SK-N-SH (cell line): Measurements from ENCODE around the gene HAUS8. TPM values are rescaled to one million over a fixed set of nuclear protein-coding genes. Genes with fewer than 3 reads are reported as not detected.

Experiments used
- CTCF ChIA-PET: fragments of 300-600, 350-600 bp; formaldehyde crosslinking; extraction: SDS; loops from one replicate; lab custom pipeline; 2021; lab: Yijun Ruan, JAX
- POLR2A ChIA-PET: fragments of 350-600 bp; sonication (Branson Sonifier 250); formaldehyde crosslinking; extraction: SDS; loops from one replicate; lab custom pipeline; 2020; ENCODE audit warnings: antibody characterized with exemption, inconsistent platforms; lab: Yijun Ruan, JAX
- DNase-seq: peaks from one replicate; pipeline ENCODE4 v3.0.0; 2012
- H2AFZ ChIP-seq: fragments of 200-600 bp; sonication (generic); 2 replicates; pipeline ENCODE4 v1.8.1; 2016; ENCODE audit warnings: antibody characterized with exemption, mild to moderate bottlenecking, low read depth
- H3F3A ChIP-seq: fragments of 200-600 bp; sonication (generic); replicated peaks from 2 replicates; pipeline ENCODE3; 2016; ENCODE audit warnings: antibody characterized with exemption, mild to moderate bottlenecking; ENCODE audit not compliant: insufficient read depth
- H3K27ac ChIP-seq, 2 experiments: fragments of 200-500 bp in 1 of 2; fragments of 200-600 bp in 1 of 2; sonication (Bioruptor generic) in 1 of 2; sonication (generic), shearing (Covaris generic) in 1 of 2; 2 replicates each; pipeline versions ENCODE4 v1.5.1 to v1.6.1; 2014 to 2016; ENCODE audit warnings: low read depth in 2 of 2, inconsistent platforms in 1 of 2, low read length in 1 of 2, mild to moderate bottlenecking in 1 of 2, mixed read lengths in 1 of 2
- H3K27me3 ChIP-seq: fragments of 200-600 bp; sonication (generic), shearing (Covaris generic); 2 replicates; pipeline ENCODE4 v1.6.1; 2016; ENCODE audit warnings: mixed run types; ENCODE audit not compliant: insufficient read depth
- H3K36me3 ChIP-seq, 2 experiments: fragments of 200-500 bp in 1 of 2; fragments of 200-600 bp in 1 of 2; sonication (Bioruptor generic) in 1 of 2; sonication (generic) in 1 of 2; replicated peaks in 1 of 2; 2 replicates each; pipeline versions ENCODE3 to v1.5.1; 2014 to 2016; ENCODE audit warnings: low read length in 1 of 2, mild to moderate bottlenecking in 1 of 2; ENCODE audit not compliant: insufficient read depth in 2 of 2, control insufficient read depth in 1 of 2
- H3K4me1 ChIP-seq, 2 experiments: fragments of 200-500 bp in 1 of 2; fragments of 200-600 bp in 1 of 2; sonication (Bioruptor generic) in 1 of 2; sonication (generic), shearing (Covaris generic) in 1 of 2; 2 replicates each; pipeline versions ENCODE4 v1.5.1 to v1.6.1; 2014 to 2016; ENCODE audit warnings: low read depth in 1 of 2, low read length in 1 of 2, mixed run types in 1 of 2; ENCODE audit not compliant: insufficient read depth in 2 of 2, control insufficient read depth in 1 of 2
- H3K4me2 ChIP-seq: fragments of 200-600 bp; sonication (generic), shearing (Covaris generic); 2 replicates; pipeline ENCODE4 v1.6.1; 2017; ENCODE audit warnings: mixed run types
- H3K4me3 ChIP-seq, 2 experiments: fragments of 200-500 bp in 1 of 2; fragments of 200-600 bp in 1 of 2; sonication (Bioruptor generic) in 1 of 2; sonication (generic), shearing (Covaris generic) in 1 of 2; 2 replicates each; pipeline versions ENCODE4 v1.5.1 to v1.8.1; 2014 to 2016; ENCODE audit warnings: low read depth in 2 of 2, inconsistent platforms in 1 of 2, low read length in 1 of 2, mild to moderate bottlenecking in 1 of 2, mixed read lengths in 1 of 2, moderate library complexity in 1 of 2
- H3K79me2 ChIP-seq: fragments of 200-600 bp; sonication (generic); 2 replicates; pipeline ENCODE4 v1.8.1; 2017; ENCODE audit warnings: mild to moderate bottlenecking; ENCODE audit not compliant: insufficient read depth
- H3K9ac ChIP-seq: fragments of 200-600 bp; sonication (generic); 2 replicates; pipeline ENCODE4 v1.6.1; 2017; ENCODE audit warnings: mixed run types
- H3K9me2 ChIP-seq: fragments of 200-600 bp; sonication (generic); 2 replicates; pipeline ENCODE4 v1.6.1; 2017; ENCODE audit warnings: mixed run types
- H3K9me3 ChIP-seq: fragments of 200-600 bp; sonication (generic); 2 replicates; pipeline ENCODE4 v1.6.1; 2017; ENCODE audit warnings: mixed run types, mild to moderate bottlenecking, moderate library complexity
- H4K20me1 ChIP-seq: fragments of 200-600 bp; sonication (generic); 2 replicates; pipeline ENCODE4 v1.6.1; 2017; ENCODE audit warnings: mild to moderate bottlenecking, mixed run types; ENCODE audit not compliant: insufficient read depth
- CTCF ChIP-seq: fragments of 200-600 bp; sonication (generic); IDR thresholded peaks from 2 replicates; pipeline ENCODE4 v1.6.1; 2017; ENCODE audit warnings: antibody characterized with exemption, mild to moderate bottlenecking, moderate library complexity
- ELF1 ChIP-seq: IDR thresholded peaks from 2 replicates; pipeline ENCODE4 v1.4.0; 2012
- EZH2phosphoT487 ChIP-seq: fragments of 200-600 bp; sonication (generic); IDR thresholded peaks from 2 replicates; pipeline ENCODE4 v1.6.1; 2017; ENCODE audit warnings: low read depth, mixed run types, mild to moderate bottlenecking, antibody characterized with exemption, moderate library complexity, borderline replicate concordance
- FOSL2 ChIP-seq: IDR thresholded peaks from 2 replicates; pipeline ENCODE4 v1.4.0; 2012; ENCODE audit warnings: low read depth, mild to moderate bottlenecking, moderate library complexity, borderline replicate concordance
- FOXJ3 ChIP-seq: sonication (generic); formaldehyde crosslinking; IDR thresholded peaks from 2 replicates; pipeline ENCODE4 v1.5.1; 2020; ENCODE audit warnings: mild to moderate bottlenecking, missing genetic modification reagents
- JUND ChIP-seq: IDR thresholded peaks from 2 replicates; pipeline ENCODE4 v1.4.0; 2012
- MEF2A ChIP-seq: IDR thresholded peaks from 2 replicates; pipeline ENCODE4 v1.4.0; 2012; ENCODE audit warnings: low read depth, borderline replicate concordance
- NFIC ChIP-seq: IDR thresholded peaks from 2 replicates; pipeline ENCODE4 v1.4.0; 2012; ENCODE audit warnings: borderline replicate concordance
- POLR2AphosphoS5 ChIP-seq: IDR thresholded peaks from 2 replicates; pipeline ENCODE4 v1.6.1; 2012; ENCODE audit warnings: low read depth, low read length
- RAD21 ChIP-seq: IDR thresholded peaks from 2 replicates; pipeline ENCODE4 v1.6.1; 2012; ENCODE audit warnings: mild to moderate bottlenecking, low read length
- REST ChIP-seq: IDR thresholded peaks from 2 replicates; pipeline ENCODE4 v1.6.1; 2012; ENCODE audit warnings: mild to moderate bottlenecking, low read depth, low read length, moderate library complexity
- RFX5 ChIP-seq: IDR thresholded peaks from 2 replicates; pipeline ENCODE4 v1.6.1; 2012; ENCODE audit warnings: mild to moderate bottlenecking, improper control_type of control experiment, low read length
- RXRA ChIP-seq: IDR thresholded peaks from 2 replicates; pipeline ENCODE4 v1.4.0; 2012; ENCODE audit warnings: low read depth, mild to moderate bottlenecking, borderline replicate concordance
- SIN3A ChIP-seq: IDR thresholded peaks from 2 replicates; pipeline ENCODE4 v1.6.1; 2012; ENCODE audit warnings: low read depth, mild to moderate bottlenecking, low read length, moderate library complexity, borderline replicate concordance
- TEAD4 ChIP-seq: IDR thresholded peaks from 2 replicates; pipeline ENCODE4 v1.4.0; 2012; ENCODE audit warnings: mild to moderate bottlenecking, borderline replicate concordance; ENCODE audit not compliant: insufficient read depth
- USF1 ChIP-seq: IDR thresholded peaks from 2 replicates; pipeline ENCODE4 v1.4.0; 2012; ENCODE audit warnings: low read depth, borderline replicate concordance
- USF2 ChIP-seq: fragments of 150-350 bp; IDR thresholded peaks from 2 replicates; pipeline ENCODE4 v1.6.1; 2017; ENCODE audit warnings: antibody characterized with exemption, low read length, low read depth, borderline replicate concordance
- YY1 ChIP-seq: IDR thresholded peaks from 2 replicates; pipeline ENCODE4 v1.4.0; 2012; ENCODE audit warnings: low read depth, mild to moderate bottlenecking
- ZBTB33 ChIP-seq: IDR thresholded peaks from 2 replicates; pipeline ENCODE4 v1.4.0; 2012; ENCODE audit warnings: low read depth, borderline replicate concordance
- WGBS: methylation state at CpG from one replicate; pipeline ENCODE4 v1.1.6; 2017; ENCODE audit warnings: low lambda C conversion rate; 5-methylcytosine and 5-hydroxymethylcytosine counted together
- polyA plus RNA-seq, 3 experiments: library from polyadenylated mRNA; depleted of rRNA; stranded (reverse); fragments of >200 nt; gene quantifications; 2 replicates each; pipeline ENCODE4 v1.2.3, GENCODE V29; 2012

HAUS8 gene
- polyA plus RNA-seq, 1 of the 3 experiments (the other 2 are of a cell fraction) = 9.6 TPM

GRCh38 chr19:17104679-17105078 is 29.4 kb upstream of the HAUS8 start:
- DNase-seq = no peak
- H3K4me3 ChIP-seq = no peak overlapping the region
- WGBS = 91% methylated on average over 7 of the region's 7 CpGs
- peaks cover 10% of the 10 kb centered on the region; the same call in 1 of the 2 replicates for H4K20me1 ChIP-seq
- no peak overlapping the region for H3K27ac ChIP-seq
- no peaks in the 10 kb centered on the region for H3K27me3 ChIP-seq
- no peak overlapping the region for H3K9ac ChIP-seq
- H3K4me2 ChIP-seq = no peak overlapping the region
- POLR2A ChIA-PET = interaction anchor here (0.6 kb wide), 1 partner anchor 17 kb away, joined by 7 read pairs; no protein-coding TSS in a partner anchor
- no peaks in the 10 kb centered on the region for H3K9me2 ChIP-seq
- no peak for TF ChIP-seq TEAD4
- no peak for TF ChIP-seq USF2
- no peak for TF ChIP-seq USF1
- no peak for TF ChIP-seq RAD21
- TF ChIP-seq FOSL2 = no peak
- TF ChIP-seq ELF1 = no peak
- no peak for TF ChIP-seq MEF2A
- TF ChIP-seq JUND = no peak
- no peak for TF ChIP-seq POLR2AphosphoS5
- no peak for TF ChIP-seq FOXJ3
- TF ChIP-seq SIN3A = no peak
- TF ChIP-seq YY1 = no peak
- no peak for TF ChIP-seq RFX5
- no peak for TF ChIP-seq EZH2phosphoT487
- TF ChIP-seq REST = no peak
- no peak for TF ChIP-seq CTCF
- TF ChIP-seq NFIC = no peak
- TF ChIP-seq RXRA = no peak
- no peak for TF ChIP-seq ZBTB33
- TF ChIP-seq, all 33 proteins: peak for 0
- Histone ChIP-seq H3K36me3 (peaks cover 11 to 28% of the 10 kb centered on the region in 2 experiments), H3K9me3 (no peaks in the 10 kb centered on the region), H2AFZ (no peak overlapping the region), H3K79me2 (peaks cover 92% of the 10 kb centered on the region), H3K4me1 (peaks cover 9 to 13% of the 10 kb centered on the region in 2 experiments; a peak in 3 of 4 replicates), H3F3A (peaks cover 17% of the 10 kb centered on the region)
- CTCF ChIA-PET = no interaction called here
